DND-41 (cell line): ENCODE data around the gene NPTXR.

Experiments used
- CTCF ChIP-seq: IDR thresholded peaks from 2 replicates; pipeline ENCODE4 v1.5.1; 2012; ENCODE audit warnings: borderline replicate concordance, low read length, moderate library complexity, mild to moderate bottlenecking; ENCODE audit not compliant: poor library complexity, severe bottlenecking; ENCODE audit errors: extremely low read depth
- EZH2 ChIP-seq: IDR thresholded peaks from 3 replicates; pipeline ENCODE4 v1.6.1; 2012; ENCODE audit warnings: borderline replicate concordance, low read depth, mild to moderate bottlenecking, moderate library complexity, low read length, inconsistent platforms; ENCODE audit not compliant: severe bottlenecking

- TF ChIP-seq CTCF (no peak), EZH2 (no peak)
Measured at GRCh38 chr22:38830026-38830844, 13.6 kb downstream of the NPTXR start.
